OCI-M2 (cell line): Measurements from ENCODE around the gene DNAJC7.
A peak's percentile ranks its signal among the peaks of the same experiment; 100 is the strongest.
"Not testable (repeated sequence)": the region's sequence is repeated elsewhere in the genome, so short reads cannot be mapped to it uniquely, and the experiment has no call there.

Source experiments
- DNase-seq: peaks from one replicate; lab custom pipeline; 2025; ENCODE audit not compliant: unreplicated experiment; lab: John Stamatoyannopoulos, UW

Gene DNAJC7

DNA sequence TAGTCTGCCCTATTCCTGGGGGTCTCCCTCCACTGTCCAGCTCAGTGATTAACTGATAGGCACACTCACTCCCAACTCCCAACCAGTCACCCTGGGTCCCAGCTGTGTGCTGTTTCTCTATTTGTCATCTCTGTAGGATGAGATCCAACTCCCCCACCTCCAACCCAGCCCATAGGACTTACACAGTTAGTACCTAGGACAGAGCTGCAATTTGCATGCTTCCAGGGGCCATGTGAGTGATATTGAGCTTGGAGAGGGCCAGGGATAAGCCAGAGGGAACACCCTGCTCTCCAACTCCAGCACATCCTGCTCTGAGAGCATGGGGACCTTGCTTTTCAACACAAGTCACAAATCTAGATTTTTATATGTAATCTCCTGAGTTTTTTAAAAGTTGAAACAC is 24.4 kb upstream of the DNAJC7 start:
- no peak for DNase-seq

- DNase-seq = no peak
Measured at GRCh38 chr17:42040818-42041217, 23.6 kb upstream of the DNAJC7 start.

- no peak for DNase-seq
Measured at GRCh38 chr17:42039794-42040763, 22.8 kb upstream of the DNAJC7 start.

DNA sequence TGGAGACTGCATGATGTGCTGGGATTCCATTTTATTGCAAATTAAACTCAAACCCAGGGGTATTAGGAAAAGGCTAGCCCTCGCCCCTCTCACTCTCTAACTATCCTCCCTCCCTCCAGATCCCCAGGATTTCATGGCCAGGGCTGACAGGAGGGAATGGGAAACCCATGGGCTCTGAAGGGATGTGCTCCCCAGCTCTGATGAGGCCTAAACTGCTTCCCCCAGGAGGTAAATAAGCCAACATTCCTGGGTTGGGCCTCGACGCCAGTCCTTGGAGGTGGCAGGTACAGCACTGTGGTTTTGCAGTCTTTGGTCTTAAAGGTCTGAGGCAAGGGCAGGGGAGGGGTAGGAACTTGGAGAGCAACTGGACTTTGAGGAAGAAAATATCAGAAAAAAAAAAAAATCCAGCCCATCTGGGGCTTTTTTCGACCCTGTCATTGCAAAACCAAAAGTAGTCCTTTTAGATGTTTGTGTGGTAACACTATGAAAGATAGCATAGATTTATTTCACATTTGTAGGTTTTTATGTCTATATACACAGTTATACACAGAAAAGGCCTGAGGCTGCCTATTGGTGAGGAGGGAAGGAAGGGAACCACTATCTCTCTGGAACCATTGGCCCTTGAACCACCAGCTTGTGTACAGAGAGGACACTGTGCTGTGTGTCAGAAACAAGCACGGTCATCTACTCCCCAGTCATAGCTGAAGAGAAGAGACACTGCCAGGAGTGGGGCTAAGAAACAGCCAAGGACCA is 21.2 kb upstream of the DNAJC7 start:
- no peak for DNase-seq

DNA sequence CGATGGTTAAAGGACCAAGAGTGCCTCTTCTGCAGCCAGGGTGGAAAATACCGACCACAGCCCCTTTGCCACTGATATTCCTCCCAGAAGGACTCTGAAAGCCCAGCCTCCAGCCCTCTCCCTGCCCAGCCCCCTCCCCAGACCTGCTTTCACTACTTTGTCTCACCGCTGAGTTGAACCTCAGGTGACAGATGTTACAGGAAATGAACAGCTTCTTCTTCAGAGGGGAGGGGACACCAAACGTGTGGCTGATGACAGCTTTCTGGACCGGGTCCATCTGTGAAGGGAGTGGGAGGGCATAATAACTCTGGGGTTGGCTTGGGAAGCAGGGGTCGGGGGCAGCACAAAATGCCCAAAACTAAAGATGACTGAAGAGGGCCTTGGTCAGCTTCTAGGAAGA is 16.8 kb upstream of the DNAJC7 start:
- DNase-seq = no peak

DNA sequence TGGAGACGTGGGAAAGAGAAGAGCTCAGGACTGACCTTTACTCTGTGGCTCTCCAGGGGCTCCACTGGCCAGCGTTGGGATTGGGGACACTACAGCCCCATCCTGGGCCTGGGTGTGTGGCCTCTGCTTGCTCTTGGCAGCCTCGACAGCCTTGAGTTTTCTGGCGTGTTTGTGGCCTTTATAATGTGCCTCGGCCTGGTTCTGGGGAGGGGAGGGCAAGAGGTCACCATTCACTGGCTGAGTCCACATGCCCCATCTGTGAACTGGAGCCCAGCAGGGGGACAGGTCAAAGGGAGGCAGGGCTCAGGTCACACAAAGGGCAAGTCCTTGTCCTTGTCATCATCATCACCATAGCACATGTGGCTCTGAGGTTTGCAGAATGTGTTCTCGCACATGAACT is 14.3 kb upstream of the DNAJC7 start:
- no peak for DNase-seq

DNA sequence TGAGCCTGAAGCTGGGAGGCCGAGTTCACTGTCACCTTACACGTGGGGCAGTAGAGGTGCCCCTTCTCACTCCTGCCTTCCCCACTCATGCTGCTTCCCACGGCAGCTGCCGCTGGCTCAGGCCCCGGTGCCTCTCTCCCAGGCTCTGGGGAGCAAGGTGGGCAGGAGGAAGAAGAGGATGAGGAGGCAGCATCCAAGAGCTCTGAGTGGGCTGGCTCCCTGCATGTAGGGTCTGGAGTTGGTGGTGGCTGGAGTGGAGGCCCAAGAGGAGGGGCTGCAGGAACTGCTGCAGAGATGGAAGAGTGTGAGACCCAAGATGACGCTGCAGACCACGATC is 11.5 kb upstream of the DNAJC7 start:
- no peak for DNase-seq

DNA sequence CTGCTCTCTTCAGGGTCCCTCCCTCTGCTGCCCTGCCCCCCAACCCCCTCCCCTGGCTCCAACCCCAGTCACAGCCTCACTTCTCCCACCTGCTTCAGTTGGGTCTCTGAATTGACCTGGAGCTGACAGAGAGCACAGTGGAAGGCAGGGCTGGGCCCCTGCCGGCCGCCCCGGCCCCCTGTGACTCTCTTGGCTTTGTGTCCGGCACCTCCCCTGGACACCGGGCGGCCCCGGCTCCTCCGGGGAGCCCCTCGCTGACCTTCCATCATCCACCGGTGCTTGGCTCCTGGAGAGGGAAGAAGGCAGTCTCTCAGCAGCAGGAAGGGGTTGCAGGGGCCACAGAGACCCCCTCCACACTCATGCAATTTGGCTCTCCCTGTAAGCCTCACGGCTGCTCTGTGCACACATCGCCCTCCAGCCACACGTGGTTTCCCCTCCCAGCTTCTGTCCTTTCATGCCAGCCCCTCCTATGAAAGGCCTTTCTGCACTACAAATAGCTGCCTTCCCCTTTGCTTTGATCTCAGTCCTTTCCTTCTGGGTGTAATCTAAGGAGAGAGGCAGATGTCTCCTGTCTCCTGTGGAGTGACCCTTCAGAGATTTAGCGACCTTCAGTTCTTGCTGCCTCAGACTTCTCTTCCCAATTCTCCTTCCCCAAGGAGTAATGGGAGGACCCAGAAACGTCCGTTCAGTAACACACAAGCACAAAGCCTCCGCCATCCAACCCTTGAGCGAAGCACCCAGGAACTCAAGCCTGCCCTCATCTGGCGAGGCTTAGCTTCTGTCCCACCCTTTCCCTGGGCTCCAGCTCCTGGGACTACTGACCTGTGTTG is 10.9 kb upstream of the DNAJC7 start:
- DNase-seq = no peak

GRCh38 chr17:42027590-42027889 is 10.3 kb upstream of the DNAJC7 start:
- DNase-seq = no peak

GRCh38 chr17:42026857-42027589 is 9.8 kb upstream of the DNAJC7 start:
- no peak for DNase-seq

DNA sequence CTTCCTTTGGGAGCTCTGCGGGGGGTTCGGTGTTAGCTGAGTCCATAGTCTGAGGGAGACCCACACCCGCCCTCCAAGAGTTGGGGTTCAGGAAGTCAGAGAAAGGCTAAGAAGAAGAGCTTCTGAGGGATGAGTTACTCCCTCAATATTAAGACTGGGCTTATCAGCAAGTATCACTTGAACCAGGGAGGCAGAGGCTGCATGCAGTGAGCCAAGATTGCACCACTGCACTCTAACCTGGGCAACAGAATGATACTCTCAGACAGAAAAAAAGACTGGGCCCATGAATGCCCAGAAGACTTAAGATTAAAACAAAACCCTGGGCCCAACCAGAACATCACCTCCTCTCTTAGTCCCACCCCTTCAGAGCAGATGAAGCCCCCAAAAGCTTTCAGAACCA is 8.7 kb upstream of the DNAJC7 start:
- DNase-seq = no peak

- DNase-seq = no peak
Measured at GRCh38 chr17:42025191-42025579, 7.9 kb upstream of the DNAJC7 start.

DNA sequence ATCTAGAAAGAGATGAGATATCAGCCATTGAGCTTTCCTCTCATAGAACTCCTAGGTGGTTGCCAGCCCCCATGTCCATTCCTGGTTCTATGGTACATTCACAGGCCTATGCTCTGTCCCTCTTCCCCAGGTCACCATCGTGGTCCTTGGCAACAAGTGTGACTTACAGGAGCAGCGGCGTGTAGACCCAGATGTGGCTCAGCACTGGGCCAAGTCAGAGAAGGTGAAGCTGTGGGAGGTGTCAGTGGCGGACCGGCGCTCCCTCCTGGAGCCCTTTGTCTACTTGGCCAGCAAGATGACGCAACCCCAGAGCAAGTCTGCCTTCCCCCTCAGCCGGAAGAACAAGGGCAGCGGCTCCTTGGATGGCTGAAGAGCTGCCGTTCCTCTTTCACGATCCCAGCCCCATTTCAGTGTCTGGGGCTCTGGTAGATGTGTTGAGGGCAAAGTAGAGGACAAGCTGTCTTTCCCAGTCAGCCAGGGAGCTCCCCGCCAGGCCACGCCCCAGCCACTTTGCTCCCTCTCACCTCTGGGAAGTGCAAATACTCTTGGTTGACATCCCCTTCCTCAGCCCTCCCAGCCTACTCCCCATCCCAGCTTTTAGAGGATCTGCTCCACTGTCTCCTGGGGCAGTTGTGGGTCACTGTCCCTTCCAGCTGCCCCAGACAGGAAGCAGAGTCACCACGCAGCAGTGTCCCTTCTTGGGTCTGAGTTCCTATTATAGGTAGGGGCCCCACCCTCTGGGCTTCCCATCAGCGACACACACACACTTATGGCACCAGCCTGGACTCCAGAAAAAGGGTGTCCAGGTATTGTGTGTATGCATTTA is 6.5 kb upstream of the DNAJC7 start:
- no peak for DNase-seq

- DNase-seq = not testable (repeated sequence)
Measured at GRCh38 chr17:42020845-42021244, 3.6 kb upstream of the DNAJC7 start.

GRCh38 chr17:42019509-42020404 is 2.5 kb upstream of the DNAJC7 start, which contains the start of gene NKIRAS2:
Gene NKIRAS2 (plus strand): TSS chr17:42020090. CDS start chr17:42021578, 1,488 bp downstream.
- DNase-seq = no peak

- no peak for DNase-seq
Measured at GRCh38 chr17:42018988-42019387, 1.7 kb upstream of the DNAJC7 start.

DNA sequence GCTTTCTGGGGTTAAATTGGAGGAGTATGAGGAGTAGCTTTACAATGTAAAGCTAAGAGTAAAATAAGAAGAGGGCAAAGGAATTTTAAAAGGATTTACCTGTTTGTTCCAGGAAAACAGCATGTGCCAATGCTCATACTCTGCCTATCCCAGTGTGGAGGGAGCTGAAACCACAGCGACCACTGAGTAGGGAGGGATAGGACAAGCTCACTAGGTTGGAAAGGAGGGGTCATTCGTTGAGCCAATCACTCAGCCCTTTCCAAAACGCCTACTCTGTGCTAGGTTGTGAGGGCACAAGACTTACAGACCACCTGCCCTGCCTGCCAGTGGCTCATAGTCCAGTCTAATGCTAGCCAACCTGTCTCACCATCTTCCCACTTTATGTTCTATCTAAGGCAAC is 1.1 kb upstream of the DNAJC7 start:
- DNase-seq = peak; percentile 56

- DNase-seq = no peak
Measured at GRCh38 chr17:42017866-42018200, 594 bp upstream of the DNAJC7 start.

GRCh38 chr17:42016411-42016831 is 818 bp downstream of the DNAJC7 start:
- DNase-seq = no peak
